Erythroblast (primary cell): ENCODE measurements around the gene EIF3B.

Experiments
- GATA1 ChIP-seq: IDR thresholded peaks from 2 replicates; pipeline ENCODE4 v1.6.1; 2011; ENCODE audit warnings: low read depth, mild to moderate bottlenecking, control low read depth, low read length, moderate library complexity
- POLR2A ChIP-seq: IDR thresholded peaks from 2 replicates; pipeline ENCODE4 v1.6.1; 2011; ENCODE audit warnings: mild to moderate bottlenecking, low read length

DNA sequence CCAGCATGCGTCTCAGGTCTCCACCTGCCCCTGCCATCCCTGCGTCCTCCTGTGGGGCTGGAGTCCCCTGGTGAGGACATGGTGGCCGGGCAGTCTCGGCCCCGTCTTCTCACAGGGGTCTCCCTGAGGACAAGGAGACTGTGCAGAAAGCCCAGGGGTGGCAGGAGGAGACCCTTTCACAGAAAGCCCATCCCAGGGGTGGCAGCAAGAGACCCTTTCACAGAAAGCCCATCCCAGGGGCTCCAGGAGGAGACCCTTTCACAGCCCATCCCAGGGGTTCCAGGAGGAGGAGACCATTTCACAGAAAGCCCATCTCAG, 34.0 kb downstream of the EIF3B start:
- TF ChIP-seq POLR2A (no peak), GATA1 (no peak)
